ENCODE results near the gene TMPRSS13.
"Not testable (repeated sequence)": the region's sequence is repeated elsewhere in the genome, so short reads cannot be mapped to it uniquely, and the experiment has no call there.

The TMPRSS13 gene

GRCh38 chr11:117929142-117929915 is at the start of gene TMPRSS13:
Gene TMPRSS13, minus strand, starts transcription at chr11:117929402. Its CDS starts 95 bp downstream, at chr11:117929307.
- DNase-seq (ENCODE audit: low read depth in 2 of 2) = no peak

GRCh38 chr11:117978991-117979390 is 49.8 kb upstream of the TMPRSS13 start:
- DNase-seq (ENCODE audit: low read depth in 2 of 2) = no peak

GRCh38 chr11:117978291-117978910 is 49.2 kb upstream of the TMPRSS13 start:
- not testable (repeated sequence) for DNase-seq (ENCODE audit: low read depth in 2 of 2)

- not testable (repeated sequence) for DNase-seq (ENCODE audit: low read depth in 2 of 2)
Observed at GRCh38 chr11:117977612-117978264, 48.5 kb upstream of the TMPRSS13 start.

GRCh38 chr11:117977029-117977428 is 47.8 kb upstream of the TMPRSS13 start:
- no peak for DNase-seq (ENCODE audit: low read depth in 2 of 2)

- no peak for DNase-seq (ENCODE audit: low read depth in 2 of 2)
Observed at GRCh38 chr11:117976445-117976844, 47.2 kb upstream of the TMPRSS13 start.

GRCh38 chr11:117973503-117973860 is 44.3 kb upstream of the TMPRSS13 start:
- no peak for DNase-seq (ENCODE audit: low read depth in 2 of 2)

- no peak for DNase-seq (ENCODE audit: low read depth in 2 of 2)
Observed at GRCh38 chr11:117972629-117973502, 43.7 kb upstream of the TMPRSS13 start.

GRCh38 chr11:117972044-117972443 is 42.8 kb upstream of the TMPRSS13 start:
- DNase-seq (ENCODE audit: low read depth in 2 of 2) = no peak

- DNase-seq (ENCODE audit: low read depth in 2 of 2) = no peak
Observed at GRCh38 chr11:117970400-117971024, 41.3 kb upstream of the TMPRSS13 start.

- DNase-seq (ENCODE audit: low read depth in 2 of 2) = no peak
Observed at GRCh38 chr11:117969160-117969991, 40.2 kb upstream of the TMPRSS13 start.

GRCh38 chr11:117966908-117967307 is 37.7 kb upstream of the TMPRSS13 start:
- DNase-seq (ENCODE audit: low read depth in 2 of 2) = no peak

- no peak for DNase-seq (ENCODE audit: low read depth in 2 of 2)
Observed at GRCh38 chr11:117962826-117963225, 33.6 kb upstream of the TMPRSS13 start.

- no peak for DNase-seq (ENCODE audit: low read depth in 2 of 2)
Observed at GRCh38 chr11:117961896-117962295, 32.7 kb upstream of the TMPRSS13 start.

GRCh38 chr11:117960406-117960805 is 31.2 kb upstream of the TMPRSS13 start:
- no peak for DNase-seq (ENCODE audit: low read depth in 2 of 2)

GRCh38 chr11:117959438-117960149 is 30.4 kb upstream of the TMPRSS13 start:
- no peak for DNase-seq (ENCODE audit: low read depth in 2 of 2)

- no peak for DNase-seq (ENCODE audit: low read depth in 2 of 2)
Observed at GRCh38 chr11:117958949-117959348, 29.7 kb upstream of the TMPRSS13 start.

GRCh38 chr11:117953024-117953671 is 23.9 kb upstream of the TMPRSS13 start:
- DNase-seq (ENCODE audit: low read depth in 2 of 2) = no peak

Measured in stimulated activated CD8-positive, alpha-beta memory T cell treated with anti-CD3 and anti-CD28 coated beads, Interleukin-7, amount 100 ng/mL, for 4 hours (primary cell).